Skin epidermis (tissue), 12 donors: ENCODE data around the gene CD9.
"Not testable (repeated sequence)": the region's sequence is repeated elsewhere in the genome, so short reads cannot be mapped to it uniquely, and the experiment has no call there.

ENCODE experiments used
- H3K27ac ChIP-seq, 21 experiments: fragments of 200-600 bp; sonication (generic) in 11 of 21; one replicate each; pipeline ENCODE4 v1.5.0; 2020; ENCODE audit warnings: mild to moderate bottlenecking in 3 of 21, inconsistent platforms in 2 of 21, moderate library complexity in 2 of 21
- H3K4me3 ChIP-seq, 7 experiments: fragments of 200-600 bp; sonication (generic) in 2 of 7; one replicate each; pipeline ENCODE4 v1.5.0; 2020; ENCODE audit warnings: inconsistent platforms in 2 of 7, mild to moderate bottlenecking in 2 of 7, moderate library complexity in 1 of 7

CD9 gene

DNA sequence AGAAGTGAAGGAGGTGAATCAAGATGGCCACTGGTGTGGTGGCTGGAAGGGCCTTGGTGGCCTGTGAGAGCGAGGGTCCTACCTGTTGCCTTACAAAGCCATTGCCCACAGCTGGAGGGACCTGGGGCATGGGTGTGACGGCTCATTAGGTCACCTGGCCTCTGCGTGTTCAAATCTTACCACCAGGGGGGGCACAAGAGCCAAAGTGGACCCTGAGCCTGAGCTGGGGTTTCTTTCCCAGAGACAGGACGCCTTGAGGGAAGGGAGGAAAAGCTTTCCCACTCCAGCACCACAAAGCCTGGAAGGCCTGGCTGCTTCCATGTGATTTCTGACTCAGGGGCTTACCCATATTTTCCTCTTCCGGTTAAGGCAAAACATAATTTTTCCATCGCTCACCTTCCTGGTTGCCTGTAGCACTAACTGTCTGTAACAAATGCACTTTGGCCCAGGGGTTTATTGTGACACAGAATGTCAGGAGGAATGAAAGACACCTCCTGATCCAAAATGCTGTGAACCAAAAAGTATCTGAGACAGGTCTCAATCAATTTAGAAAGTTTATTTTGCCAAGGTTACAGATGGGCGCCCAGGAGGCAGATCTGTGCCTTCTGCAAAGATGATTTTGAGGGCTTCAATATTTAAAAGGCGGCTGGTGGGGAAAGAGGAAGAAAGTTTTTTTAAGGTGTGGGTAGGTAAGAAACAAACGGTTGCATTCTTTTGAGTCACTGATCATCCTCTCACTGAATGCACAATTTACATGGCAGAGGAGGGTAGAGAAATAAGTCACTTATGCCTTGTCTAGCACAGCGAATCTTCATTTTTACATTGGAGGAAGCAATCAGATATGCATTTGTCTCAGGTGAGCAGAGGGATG lies 4.3 kb upstream of the CD9 start:
- Histone ChIP-seq H3K4me3 (no peak overlapping the region), H3K27ac (peak overlapping the region in 18 of 21 experiments; percentile 4 to 78 (median 54))

DNA sequence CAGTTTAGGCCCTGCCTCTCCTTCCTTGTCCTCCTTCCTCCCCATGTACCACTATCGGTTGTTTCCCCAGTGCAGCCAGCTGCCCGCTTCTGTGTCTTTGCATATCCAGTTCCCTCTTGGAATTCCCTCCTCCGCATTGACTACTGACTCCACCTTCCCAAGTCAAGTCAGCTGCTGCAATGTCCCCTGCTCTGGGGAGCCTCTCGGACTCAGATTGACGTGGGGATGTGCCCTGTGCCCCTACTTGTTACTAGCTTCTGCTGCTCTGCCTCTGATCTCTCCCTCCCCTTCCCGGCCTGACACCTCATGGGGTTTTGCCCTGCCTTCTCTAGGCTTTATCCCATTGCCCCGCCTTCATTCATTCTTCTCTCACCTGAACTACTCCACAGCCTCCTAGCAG lies 2.1 kb upstream of the CD9 start:
- peak overlapping the region in 6 of 21 experiments; percentile 94 to 98 (median 96) for H3K27ac ChIP-seq

DNA sequence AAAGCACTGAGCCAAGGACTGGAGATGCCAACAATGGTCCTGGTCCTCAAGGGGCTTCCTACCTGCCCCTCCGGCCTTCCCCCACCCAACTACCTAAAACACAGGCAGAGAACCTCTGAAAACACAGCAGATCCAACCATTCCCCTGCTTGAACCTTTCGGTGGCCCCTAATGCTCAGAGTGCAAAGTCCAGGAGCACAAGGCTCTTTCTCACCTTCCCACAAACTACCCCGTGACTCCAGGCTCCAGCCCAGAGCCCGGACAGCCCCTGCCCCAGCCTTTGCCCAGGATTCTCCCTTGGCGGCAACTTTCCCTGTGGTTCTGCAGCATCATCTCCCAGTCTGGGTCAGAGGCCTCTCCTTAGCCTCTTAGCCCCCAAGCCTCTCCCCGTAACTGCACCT lies 1.6 kb upstream of the CD9 start:
- no peak overlapping the region for H3K4me3 ChIP-seq
- H3K27ac ChIP-seq, result peak overlapping the region in 12 of 21 experiments; percentile 90 to 98 (median 95)

More for the DNA sequence above, 2.1 kb upstream of the CD9 start:
- no peak overlapping the region for H3K4me3 ChIP-seq

DNA sequence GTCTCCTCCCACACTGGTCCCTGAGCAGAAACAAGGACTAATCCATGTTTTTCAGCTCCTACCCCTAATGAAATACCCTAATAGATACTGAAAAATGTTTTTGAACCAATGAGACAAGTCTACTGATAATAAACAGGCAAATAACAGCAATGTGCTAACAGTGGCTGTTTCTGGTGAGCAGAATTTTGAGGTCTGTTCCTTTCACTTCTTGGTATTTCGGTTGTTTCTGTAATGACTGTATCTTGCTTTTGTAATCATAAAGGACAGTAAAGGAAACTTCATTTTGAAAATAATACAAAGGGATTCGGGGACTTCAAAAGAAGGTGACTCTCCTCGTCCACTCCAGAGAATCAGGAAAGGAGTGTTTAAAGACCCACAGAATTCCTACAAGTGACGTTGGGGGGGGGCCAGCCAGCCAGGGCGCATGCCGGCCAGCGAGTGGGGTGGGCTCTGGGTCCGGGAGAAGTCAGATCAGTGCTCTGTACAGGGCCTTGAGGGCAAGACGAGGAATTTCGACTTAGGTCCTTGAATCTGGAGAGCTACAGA lies 1.1 kb upstream of the CD9 start:
- Histone ChIP-seq H3K27ac (peak overlapping the region in 19 of 21 experiments; percentile 36 to 98 (median 95)), H3K4me3 (peak overlapping the region in 5 of 7 experiments; percentile 62 to 89 (median 87))

DNA sequence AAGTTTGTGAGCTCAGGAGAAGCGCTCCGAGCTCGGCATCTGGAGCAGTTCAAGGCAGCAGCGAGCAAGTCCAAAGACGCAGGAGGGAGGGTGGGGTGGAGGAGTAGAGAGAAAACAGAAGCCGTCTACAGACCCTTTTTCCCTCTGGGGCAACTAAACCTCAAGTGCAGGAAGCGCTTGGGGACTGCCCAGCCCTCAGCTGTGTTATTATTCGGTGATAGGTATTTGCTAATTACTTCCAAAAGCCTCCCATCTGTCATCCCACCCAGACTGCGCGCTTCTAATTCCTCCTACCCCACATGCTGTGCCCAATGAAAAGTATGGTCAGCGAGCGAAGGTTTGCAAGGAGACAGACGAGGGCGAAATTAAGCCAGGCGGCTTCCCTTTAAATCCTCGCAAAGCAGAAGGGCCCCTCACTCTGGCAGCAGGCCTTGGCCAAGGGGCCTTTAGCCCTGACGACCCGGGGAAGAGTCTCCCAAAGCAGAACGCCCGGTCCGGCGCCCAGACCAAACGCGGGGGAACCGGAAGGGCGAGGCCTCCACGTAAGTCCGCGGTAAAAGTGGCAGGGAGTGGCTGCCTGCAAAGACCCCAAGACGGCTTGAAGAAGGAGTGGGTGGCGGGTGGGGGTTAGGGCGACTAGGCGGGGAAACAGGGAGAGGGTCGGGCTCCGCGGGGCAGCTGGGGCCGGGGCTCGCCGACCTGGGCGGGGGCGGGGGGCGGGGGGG lies 507 bp upstream of the CD9 start:
- H3K4me3 ChIP-seq, result peak overlapping the region; percentile 62 to 89 (median 87)

DNA sequence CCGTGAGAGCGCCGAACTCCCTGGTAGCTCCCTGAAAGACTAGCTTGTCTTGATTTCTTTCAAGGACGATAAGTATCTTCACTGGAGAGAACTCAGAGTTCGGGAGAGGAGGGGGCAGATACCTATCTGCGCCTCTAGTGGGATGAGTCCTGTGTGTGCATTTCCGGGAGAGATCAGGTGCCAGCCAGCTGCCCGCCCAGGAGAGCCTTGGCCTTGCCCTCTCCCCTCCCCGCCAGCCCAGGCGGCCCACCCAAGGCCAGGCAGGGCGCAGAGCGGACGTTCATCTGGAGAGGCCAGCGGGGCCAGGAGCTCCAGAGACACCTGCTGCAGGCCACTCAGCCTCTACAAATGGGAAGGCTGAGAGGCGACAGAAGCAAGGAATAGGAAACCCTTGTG lies 1.0 kb downstream of the CD9 start:
- Histone ChIP-seq H3K27ac (peak overlapping the region; percentile 72 to 98 (median 94)), H3K4me3 (peak overlapping the region; percentile 62 to 89 (median 87))

More for the DNA sequence above, 507 bp upstream of the CD9 start:
- H3K27ac ChIP-seq, result peak overlapping the region; percentile 36 to 98 (median 94)

DNA sequence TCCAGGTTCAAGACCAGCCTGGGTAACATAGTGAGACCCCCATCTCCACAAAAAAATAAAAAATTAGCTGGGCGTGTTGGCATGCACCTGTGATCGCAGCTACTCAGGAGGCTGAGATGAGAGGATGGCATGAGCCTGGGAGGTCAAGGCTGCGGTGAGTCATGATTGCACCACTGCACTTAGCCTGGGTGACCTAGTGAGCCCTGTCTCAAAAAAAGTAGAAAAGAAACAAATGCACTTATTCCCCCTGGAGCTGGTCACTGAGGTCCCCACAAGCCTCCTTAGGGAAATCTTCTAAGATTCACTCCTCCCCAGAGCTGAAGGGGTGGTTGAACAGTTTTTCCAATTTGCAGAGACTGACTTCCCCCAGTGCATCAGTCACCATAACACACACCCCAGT lies 1.6 kb downstream of the CD9 start:
- peak overlapping the region; percentile 62 to 89 (median 87) for H3K4me3 ChIP-seq
- H3K27ac ChIP-seq, result peak overlapping the region in 17 of 21 experiments; percentile 26 to 98 (median 95)

DNA sequence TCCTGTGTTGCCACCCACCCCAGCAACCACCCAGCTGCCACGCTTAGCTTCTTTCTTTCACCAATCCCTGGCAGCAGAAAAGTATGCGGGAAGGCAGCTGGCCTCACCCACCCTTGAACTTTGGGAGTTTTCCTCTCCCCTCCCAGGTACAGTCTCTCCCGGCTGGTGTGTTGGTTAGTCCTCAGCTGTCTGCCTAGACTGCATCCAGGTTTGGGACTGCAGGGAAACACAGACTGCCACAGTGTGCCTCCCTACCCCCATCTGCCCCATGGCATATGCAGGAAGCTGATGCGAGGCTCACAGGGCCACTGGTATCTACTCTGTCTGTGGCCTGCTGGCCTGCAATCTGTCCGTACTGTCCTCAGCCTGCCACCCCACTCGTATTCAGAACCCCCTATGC lies 2.1 kb downstream of the CD9 start:
- Histone ChIP-seq H3K27ac (peak overlapping the region in 14 of 21 experiments; percentile 26 to 98 (median 95)), H3K4me3 (peak overlapping the region; percentile 62 to 89 (median 87))

DNA sequence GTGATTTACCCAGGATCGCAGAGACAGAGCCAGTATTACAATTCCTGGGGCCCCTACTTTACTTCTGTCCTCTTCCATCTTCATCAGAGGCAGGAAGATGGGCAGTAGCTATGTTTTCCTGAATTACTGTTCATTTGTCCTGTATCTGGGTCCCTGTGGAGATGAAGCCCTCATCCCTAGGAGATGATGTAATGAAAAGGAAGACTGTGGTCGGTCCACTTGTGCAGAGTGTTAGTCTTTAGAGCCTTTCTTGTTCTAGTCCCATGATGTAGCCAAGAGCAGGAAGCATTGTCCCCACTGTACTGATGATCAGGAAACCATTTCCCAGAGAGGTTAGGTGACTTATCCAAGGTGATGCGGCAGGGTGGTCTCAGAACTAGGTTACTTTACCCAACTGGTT lies 2.6 kb downstream of the CD9 start:
- Histone ChIP-seq H3K27ac (peak overlapping the region in 12 of 21 experiments; percentile 32 to 98 (median 94)), H3K4me3 (peak overlapping the region in 5 of 7 experiments; percentile 11 to 89 (median 87))

DNA sequence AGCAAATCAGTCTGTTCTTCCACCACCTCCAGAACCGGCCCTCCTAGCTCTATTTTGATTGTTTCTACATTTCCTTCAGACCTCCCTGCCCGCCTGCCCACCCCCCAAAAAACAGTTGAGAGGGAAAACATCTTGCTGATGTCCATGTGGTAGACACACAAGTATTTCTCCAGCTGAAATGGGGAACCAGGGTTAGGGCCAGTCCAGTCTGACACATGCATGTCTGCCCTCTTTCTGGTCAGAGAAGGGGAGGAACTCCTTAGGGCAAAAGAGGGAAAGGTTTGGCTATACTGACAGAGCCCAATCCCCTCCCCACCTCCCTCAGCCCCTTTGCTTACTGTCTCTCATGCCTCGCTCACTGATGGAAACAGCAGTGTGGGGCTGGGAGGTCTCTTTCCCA lies 3.4 kb downstream of the CD9 start:
- peak overlapping the region in 1 of 7 experiments; percentile 89 for H3K4me3 ChIP-seq
- peak overlapping the region in 12 of 21 experiments; percentile 40 to 98 (median 94) for H3K27ac ChIP-seq

DNA sequence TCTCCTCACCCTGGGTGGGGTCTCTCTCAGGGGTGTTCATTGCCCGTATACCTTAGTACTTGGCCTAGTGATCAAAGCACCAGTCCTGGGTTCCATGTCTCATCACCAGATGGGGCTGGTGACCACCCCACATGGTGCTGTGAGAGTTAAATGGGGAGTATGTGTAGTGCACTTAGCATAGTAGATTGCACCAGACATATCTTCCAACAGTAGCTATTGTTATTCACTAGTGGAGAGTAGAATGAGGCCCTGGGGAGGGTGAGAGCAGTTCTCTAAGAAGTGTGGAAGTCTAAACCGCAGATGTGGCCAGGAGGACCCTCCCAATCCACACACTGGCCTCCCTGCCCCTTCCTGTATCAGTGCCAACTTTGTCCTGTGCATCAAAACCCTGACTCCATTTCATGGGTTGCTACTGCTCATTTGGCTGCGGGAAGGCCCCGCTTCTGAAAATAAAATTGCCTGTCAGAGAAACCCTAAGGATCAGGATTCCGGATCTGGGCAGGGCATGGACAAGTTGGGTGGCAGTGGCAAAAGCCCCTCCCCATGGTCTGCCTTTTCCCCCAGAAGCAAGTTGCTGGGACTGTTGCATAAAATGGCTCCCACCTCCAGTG lies 4.4 kb downstream of the CD9 start:
- H3K27ac ChIP-seq, result peak overlapping the region in 19 of 21 experiments; percentile 2 to 98 (median 75)

DNA sequence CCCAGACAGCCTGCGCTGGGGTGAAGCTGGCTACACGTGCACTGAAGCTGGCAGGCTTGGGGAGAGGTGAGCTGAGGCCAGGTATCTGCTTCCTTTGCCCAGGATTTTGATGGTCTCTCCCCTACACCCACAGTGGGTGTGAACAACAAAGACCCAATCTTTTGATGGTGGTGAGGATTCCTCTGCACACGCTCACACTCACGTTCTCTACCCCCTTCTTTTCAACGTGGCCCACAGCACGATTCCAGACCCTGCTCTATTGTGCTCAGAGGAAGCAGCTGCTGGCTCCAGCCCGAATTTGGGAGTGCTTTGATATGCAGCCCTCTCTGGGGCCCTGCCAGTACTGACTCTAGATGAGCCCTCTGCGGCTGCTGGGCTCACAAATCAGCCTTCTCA lies 4.9 kb downstream of the CD9 start:
- H3K27ac ChIP-seq, result peak overlapping the region in 19 of 21 experiments; percentile 2 to 98 (median 73)
- no peak overlapping the region for H3K4me3 ChIP-seq

More for the DNA sequence above, 4.4 kb downstream of the CD9 start:
- no peak overlapping the region for H3K4me3 ChIP-seq

DNA sequence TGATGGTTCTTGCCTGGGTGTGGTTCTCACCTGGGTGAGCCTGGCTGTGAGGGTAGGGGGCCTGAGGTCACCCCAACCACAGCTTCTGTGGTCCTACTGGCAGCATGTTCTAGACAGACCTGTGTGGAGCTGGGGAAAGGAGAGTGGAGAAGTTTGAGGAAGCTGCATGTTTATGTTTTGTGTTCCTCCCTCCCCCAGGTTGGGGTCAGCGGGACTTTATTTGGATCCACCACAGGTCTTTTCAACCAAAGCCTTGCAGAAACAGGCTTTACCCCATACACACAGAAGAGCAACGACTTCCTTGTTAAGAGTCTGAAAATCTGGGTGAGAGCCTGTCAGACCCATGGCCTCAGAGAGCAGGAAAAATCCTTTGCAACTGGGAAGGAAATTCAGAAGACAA lies 5.6 kb downstream of the CD9 start:
- H3K4me3 ChIP-seq, result no peak overlapping the region
- peak overlapping the region in 17 of 21 experiments; percentile 15 to 98 (median 75) for H3K27ac ChIP-seq

DNA sequence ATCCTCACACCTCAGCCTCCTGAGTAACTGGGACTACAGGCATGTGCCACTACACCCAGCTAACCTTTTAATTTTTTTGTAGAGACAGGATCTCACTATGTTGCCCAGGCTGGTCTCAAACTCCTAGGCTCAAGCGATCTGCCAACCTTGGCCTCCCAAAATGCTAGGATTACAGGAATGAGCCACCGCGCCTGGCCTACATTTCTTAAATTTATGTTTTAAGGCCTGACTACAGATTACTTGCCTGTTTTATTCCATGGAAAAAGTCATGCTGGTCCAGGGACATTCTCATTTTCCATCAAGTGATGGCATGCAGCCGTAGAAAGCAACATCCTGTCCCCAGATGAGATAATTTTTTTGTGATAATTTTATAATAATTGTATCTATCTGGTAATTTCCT lies 6.1 kb downstream of the CD9 start:
- Histone ChIP-seq H3K4me3 (no peak overlapping the region), H3K27ac (peak overlapping the region in 14 of 21 experiments; percentile 34 to 98 (median 76))

DNA sequence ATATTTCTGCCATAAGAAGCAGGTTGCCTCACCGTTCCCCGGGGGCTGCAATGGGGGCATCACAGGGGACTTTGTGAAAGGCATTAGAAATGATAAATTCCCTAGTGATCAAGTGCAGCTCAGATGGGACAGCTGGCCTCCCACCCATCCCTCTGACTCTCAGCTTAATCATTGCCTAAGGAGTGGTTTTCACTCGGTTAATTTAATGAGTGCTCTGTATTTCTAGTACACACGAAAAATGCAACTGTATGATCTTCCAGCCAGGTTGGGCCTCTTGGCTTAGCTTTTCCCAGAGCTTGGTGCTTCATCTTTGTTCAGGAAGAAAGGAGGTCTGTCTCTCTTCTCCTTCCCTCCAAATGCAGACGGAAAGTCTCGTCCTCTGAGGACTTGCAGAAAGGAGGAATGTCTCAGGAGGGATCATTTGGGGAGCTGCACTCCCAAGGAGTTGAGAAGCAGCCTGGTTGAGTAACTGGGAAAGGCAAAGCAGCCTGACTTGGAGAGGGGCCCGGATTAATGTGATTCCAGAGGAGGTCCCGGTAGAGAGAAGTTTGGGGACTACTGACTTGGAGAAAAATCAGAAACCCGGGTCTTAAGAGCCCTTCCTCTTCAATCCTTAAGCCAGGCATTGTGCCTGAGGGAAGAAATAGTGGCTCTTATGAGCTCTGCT lies 7.2 kb downstream of the CD9 start:
- Histone ChIP-seq H3K27ac (peak overlapping the region in 15 of 21 experiments; percentile 2 to 98 (median 66)), H3K4me3 (no peak overlapping the region)

DNA sequence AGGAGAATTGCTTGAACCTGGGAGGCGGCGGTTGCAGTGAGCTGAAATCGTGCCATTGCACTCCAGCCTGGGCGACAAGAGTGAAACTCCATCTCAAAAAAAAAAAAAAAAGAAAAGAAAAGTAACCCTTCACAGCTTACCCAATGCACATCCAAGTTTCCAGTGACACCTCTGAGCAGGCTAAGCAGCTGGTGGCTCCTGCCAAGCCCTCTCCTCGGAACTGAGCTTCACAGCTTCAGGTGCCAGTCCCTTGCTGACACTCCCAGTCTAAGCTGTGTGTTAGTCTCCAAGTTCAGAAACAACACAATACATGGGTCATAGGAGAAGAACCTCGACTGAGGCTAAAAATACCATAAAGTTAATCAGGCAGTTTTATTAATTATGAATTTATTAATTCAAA lies 7.9 kb downstream of the CD9 start:
- no peak overlapping the region for H3K4me3 ChIP-seq
- H3K27ac ChIP-seq, result peak overlapping the region in 12 of 21 experiments; percentile 2 to 98 (median 72)

DNA sequence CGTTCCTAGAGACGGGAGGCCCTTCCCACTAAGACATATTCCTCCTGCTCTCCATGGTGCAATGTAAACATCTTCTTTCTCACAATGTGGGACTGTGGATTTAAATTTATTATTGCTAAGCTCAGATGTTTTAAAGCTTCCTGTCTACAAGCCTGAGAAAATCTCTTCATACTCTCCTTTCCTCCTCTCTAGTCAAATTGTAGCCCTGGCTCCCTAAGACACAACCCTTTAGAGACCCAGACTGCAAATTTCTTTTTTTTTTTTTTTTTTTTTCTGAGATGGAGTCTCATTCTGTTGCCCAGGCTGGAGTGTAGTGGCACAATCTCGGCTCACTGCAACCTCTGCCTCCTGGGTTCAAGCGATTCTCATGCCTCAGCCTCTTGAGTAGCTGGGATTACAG lies 9.2 kb downstream of the CD9 start:
- H3K4me3 ChIP-seq, result not testable (repeated sequence)
- H3K27ac ChIP-seq, result peak overlapping the region in 6 of 21 experiments; percentile 34 to 98 (median 58)

DNA sequence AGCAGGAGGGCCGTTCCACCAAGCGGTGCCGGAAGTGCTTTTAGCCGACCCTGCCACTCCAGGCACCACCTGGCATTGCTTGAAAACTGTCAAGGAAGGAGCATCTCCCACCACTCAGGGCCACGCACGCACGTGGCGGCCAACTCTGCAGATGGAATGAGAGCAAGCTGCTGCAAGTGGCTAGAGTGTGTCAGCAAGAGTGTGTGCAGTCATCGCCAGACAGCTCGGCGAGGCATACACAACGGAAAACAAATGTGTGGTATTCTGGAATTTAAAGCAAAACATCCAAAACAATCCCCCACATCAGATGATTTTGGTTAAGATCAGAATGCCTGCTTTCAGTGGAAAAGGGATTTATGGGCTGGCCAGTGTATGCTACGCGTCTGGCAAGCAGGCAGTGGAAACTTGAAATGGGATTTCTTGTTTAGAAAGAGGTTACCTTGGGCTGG lies 11.2 kb downstream of the CD9 start:
- Histone ChIP-seq H3K4me3 (no peak overlapping the region), H3K27ac (peak overlapping the region in 17 of 21 experiments; percentile 27 to 98 (median 62))

DNA sequence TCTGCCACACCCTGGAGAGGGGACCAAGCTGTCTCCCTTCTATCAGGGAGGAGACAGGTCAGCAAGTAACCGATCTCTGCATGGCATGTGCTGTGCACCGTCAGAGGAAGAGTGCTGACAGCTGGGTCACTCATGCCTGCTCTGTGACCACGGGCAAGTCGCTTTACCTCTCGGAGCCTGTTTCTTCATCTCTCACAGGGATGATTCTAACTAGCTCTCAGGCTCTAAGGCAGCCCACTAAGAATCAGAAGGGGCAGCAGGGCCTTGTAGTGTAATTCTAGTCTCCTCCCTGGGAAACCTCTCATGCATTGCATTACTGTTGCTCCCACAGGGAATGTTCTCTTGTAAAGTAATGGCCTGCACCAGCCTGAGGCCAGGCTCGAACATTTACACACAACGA lies 11.9 kb downstream of the CD9 start:
- H3K4me3 ChIP-seq, result no peak overlapping the region
- peak overlapping the region in 19 of 21 experiments; percentile 11 to 98 (median 55) for H3K27ac ChIP-seq
